ENCODE measurements around the gene ELP4.

The ELP4 gene, protein sequence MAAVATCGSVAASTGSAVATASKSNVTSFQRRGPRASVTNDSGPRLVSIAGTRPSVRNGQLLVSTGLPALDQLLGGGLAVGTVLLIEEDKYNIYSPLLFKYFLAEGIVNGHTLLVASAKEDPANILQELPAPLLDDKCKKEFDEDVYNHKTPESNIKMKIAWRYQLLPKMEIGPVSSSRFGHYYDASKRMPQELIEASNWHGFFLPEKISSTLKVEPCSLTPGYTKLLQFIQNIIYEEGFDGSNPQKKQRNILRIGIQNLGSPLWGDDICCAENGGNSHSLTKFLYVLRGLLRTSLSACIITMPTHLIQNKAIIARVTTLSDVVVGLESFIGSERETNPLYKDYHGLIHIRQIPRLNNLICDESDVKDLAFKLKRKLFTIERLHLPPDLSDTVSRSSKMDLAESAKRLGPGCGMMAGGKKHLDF

DNA sequence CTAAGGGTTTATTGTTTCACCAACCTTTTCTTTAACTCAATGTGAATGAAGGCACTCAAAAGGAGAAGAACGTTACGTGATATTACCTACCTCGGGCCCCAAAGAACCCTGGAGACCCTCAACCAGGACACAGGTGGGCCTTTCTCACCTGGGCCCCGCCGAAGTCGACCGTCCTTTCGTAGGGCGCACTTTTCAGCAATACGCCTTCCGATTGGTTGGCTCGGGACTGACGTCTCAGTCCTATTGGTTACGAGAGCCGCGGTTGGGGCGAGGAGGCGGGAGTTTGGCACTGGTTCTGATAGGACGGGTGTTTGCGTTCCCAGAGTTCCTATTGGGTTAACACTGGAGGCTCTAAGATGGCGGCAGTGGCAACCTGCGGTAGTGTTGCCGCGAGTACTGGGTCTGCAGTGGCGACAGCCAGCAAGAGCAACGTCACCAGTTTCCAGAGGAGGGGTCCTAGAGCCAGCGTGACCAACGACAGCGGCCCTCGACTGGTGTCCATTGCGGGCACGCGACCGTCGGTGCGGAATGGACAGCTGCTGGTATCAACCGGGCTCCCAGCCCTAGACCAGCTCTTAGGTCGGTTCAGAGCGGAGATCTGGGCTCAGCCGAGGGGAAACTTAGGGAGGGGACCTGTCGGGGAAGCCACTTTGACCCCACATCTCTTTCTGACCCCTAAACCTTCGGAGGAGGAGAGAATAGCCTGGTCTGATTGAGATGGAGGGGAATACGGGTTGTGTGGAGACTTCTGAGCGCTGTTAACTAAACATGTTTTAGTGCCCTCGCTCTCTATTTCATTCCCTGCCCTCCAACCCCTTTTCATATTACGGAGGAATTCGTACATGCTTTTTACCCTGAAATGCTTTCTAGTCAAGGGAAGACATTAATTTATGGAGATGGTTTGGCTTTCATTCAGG lies at the start of gene ELP4, which contains the start of gene IMMP1L:
TSS of gene ELP4 (plus strand) at position 339 of the 917 bp plus-strand sequence. CDS start at position 357, 18 bp downstream.
TSS of gene IMMP1L (minus strand) at position 194 of the 917 bp plus-strand sequence. CDS start 46,346 bp downstream, outside the sequence.
- no peak for TF ChIP-seq EZH2 (IDR thresholded peaks at IDR 0.05; ENCODE audit: borderline replicate concordance, low read depth, low read length, severe bottlenecking)
- TF ChIP-seq, protein P1, sequence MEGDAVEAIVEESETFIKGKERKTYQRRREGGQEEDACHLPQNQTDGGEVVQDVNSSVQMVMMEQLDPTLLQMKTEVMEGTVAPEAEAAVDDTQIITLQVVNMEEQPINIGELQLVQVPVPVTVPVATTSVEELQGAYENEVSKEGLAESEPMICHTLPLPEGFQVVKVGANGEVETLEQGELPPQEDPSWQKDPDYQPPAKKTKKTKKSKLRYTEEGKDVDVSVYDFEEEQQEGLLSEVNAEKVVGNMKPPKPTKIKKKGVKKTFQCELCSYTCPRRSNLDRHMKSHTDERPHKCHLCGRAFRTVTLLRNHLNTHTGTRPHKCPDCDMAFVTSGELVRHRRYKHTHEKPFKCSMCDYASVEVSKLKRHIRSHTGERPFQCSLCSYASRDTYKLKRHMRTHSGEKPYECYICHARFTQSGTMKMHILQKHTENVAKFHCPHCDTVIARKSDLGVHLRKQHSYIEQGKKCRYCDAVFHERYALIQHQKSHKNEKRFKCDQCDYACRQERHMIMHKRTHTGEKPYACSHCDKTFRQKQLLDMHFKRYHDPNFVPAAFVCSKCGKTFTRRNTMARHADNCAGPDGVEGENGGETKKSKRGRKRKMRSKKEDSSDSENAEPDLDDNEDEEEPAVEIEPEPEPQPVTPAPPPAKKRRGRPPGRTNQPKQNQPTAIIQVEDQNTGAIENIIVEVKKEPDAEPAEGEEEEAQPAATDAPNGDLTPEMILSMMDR (IDR thresholded peaks at IDR 0.05; ENCODE audit: borderline replicate concordance, extremely low read depth, low read length, poor library complexity, severe bottlenecking) = no peak
- DNase-seq = peak; percentile 96
- peaks cover 74% of the 10 kb centered on the region for H3K79me2 ChIP-seq (ENCODE audit: insufficient read depth, low read length)
- H3K36me3 ChIP-seq (ENCODE audit: insufficient read depth, low read length) = peaks cover 4% of the 10 kb centered on the region; the same call in 1 of the 2 replicates
- no peaks in the 10 kb centered on the region for H3K9me3 ChIP-seq (ENCODE audit: insufficient read depth, low read length, severe bottlenecking)
- peaks cover 37% of the 10 kb centered on the region for H3K4me1 ChIP-seq (ENCODE audit: insufficient read depth, low read length)
- peak within 1 kb of the TSS; percentile 82 for H3K9ac ChIP-seq (ENCODE audit: low read depth, low read length)
- peak; percentile 99 for ATAC-seq (ENCODE audit: insufficient read depth, low read depth)
- no peaks in the 10 kb centered on the region for H3K27me3 ChIP-seq (ENCODE audit: insufficient read depth, low read length, poor library complexity)
- peak within 1 kb of the TSS; percentile 99 for H2AFZ ChIP-seq (ENCODE audit: low read depth, low read length)
- peak within 1 kb of the TSS; percentile 79 to 97 for H3K4me3 ChIP-seq (ENCODE audit: low read depth in 1 of 2, low read length in 2 of 2)
- peak within 1 kb of the TSS; percentile 70 for H3K4me2 ChIP-seq (ENCODE audit: insufficient read depth, low read length)
- H4K20me1 ChIP-seq (ENCODE audit: insufficient read depth, low read length) = no peaks in the 10 kb centered on the region; the same call in 1 of the 2 replicates
- H3K27ac ChIP-seq (ENCODE audit: low read length) = peak within 1 kb of the TSS; percentile 87

DNA sequence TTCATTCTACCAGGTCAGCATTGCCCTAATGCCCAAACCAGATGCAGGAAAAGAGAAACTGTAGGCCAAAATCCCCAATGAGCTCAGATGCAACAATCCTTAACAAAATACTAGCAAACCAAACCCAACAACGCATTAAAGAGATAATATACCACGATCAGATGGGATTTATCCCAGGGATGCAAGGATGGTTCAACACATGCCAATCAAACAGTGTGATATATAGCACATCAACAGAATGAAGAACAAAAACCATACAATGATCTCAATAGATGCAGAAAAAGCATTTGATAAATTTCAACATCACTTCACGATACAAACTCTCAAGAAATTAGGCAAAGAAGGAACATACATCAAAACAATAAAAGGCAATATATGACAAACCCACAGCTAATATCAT lies 45.1 kb upstream of the ELP4 start:
- Histone ChIP-seq H4K20me1 (ENCODE audit: insufficient read depth, low read length) (no peaks in the 10 kb centered on the region), H3K4me2 (ENCODE audit: insufficient read depth, low read length) (no peak overlapping the region), H3K4me1 (ENCODE audit: insufficient read depth, low read length) (no peaks in the 10 kb centered on the region), H3K9me3 (ENCODE audit: insufficient read depth, low read length, severe bottlenecking) (peaks cover 2% of the 10 kb centered on the region), H3K4me3 (ENCODE audit: low read depth in 1 of 2, low read length in 2 of 2) (no peak overlapping the region), H3K27me3 (ENCODE audit: insufficient read depth, low read length, poor library complexity) (no peaks in the 10 kb centered on the region), H3K27ac (ENCODE audit: low read length) (no peak overlapping the region), H3K36me3 (ENCODE audit: insufficient read depth, low read length) (peaks cover 12% of the 10 kb centered on the region; the same call in 1 of the 2 replicates), H3K79me2 (ENCODE audit: insufficient read depth, low read length) (peaks cover 3% of the 10 kb centered on the region; the same call in 1 of the 2 replicates), H3K9ac (ENCODE audit: low read depth, low read length) (no peak overlapping the region), H2AFZ (ENCODE audit: low read depth, low read length) (no peak overlapping the region)
- DNase-seq = no peak
- ATAC-seq (ENCODE audit: insufficient read depth, low read depth) = no peak
- TF ChIP-seq, protein P1 (IDR thresholded peaks at IDR 0.05; ENCODE audit: borderline replicate concordance, extremely low read depth, low read length, poor library complexity, severe bottlenecking) = no peak

DNA sequence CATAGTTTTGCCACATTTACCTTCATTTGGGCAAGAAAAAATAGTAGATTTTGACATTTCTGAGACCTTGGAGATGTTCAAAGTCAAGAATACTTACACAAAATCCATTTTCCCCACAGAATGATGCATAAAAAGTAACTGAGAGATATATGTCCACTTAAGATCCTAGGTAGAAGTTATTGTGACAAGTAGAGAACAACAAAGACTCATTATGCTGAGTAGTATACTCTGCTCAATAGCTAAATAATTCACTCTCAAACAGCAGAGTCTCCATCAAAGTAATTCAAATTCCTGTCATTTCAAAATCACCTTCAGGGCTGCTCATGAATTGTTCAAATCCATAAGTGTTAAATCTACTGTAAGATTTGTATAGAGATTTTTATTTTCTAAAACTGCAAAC lies 35.5 kb upstream of the ELP4 start:
- ATAC-seq (ENCODE audit: insufficient read depth, low read depth) (no peak), DNase-seq (no peak)
- Histone ChIP-seq H3K4me2 (ENCODE audit: insufficient read depth, low read length) (no peak overlapping the region), H3K4me1 (ENCODE audit: insufficient read depth, low read length) (no peaks in the 10 kb centered on the region), H3K79me2 (ENCODE audit: insufficient read depth, low read length) (peaks cover 8% of the 10 kb centered on the region; the same call in 1 of the 2 replicates), H3K9ac (ENCODE audit: low read depth, low read length) (no peak overlapping the region), H2AFZ (ENCODE audit: low read depth, low read length) (no peak overlapping the region), H3K27me3 (ENCODE audit: insufficient read depth, low read length, poor library complexity) (no peaks in the 10 kb centered on the region), H3K27ac (ENCODE audit: low read length) (no peak overlapping the region), H3K36me3 (ENCODE audit: insufficient read depth, low read length) (no peaks in the 10 kb centered on the region), H3K4me3 (ENCODE audit: low read depth in 1 of 2, low read length in 2 of 2) (no peak overlapping the region), H3K9me3 (ENCODE audit: insufficient read depth, low read length, severe bottlenecking) (no peaks in the 10 kb centered on the region), H4K20me1 (ENCODE audit: insufficient read depth, low read length) (peaks cover 6% of the 10 kb centered on the region; the same call in 1 of the 2 replicates)
- TF ChIP-seq, protein P1 (IDR thresholded peaks at IDR 0.05; ENCODE audit: borderline replicate concordance, extremely low read depth, low read length, poor library complexity, severe bottlenecking) = no peak
- TF ChIP-seq EZH2 (IDR thresholded peaks at IDR 0.05; ENCODE audit: borderline replicate concordance, low read depth, low read length, severe bottlenecking) = no peak
